ENCODE measurements around the gene OR5B21. TPM values are rescaled to one million over a fixed set of nuclear protein-coding genes. Genes with fewer than 3 reads are reported as not detected.

Gene OR5B21
- total RNA-seq, 4 donors from 2014 or later = not detected

DNA sequence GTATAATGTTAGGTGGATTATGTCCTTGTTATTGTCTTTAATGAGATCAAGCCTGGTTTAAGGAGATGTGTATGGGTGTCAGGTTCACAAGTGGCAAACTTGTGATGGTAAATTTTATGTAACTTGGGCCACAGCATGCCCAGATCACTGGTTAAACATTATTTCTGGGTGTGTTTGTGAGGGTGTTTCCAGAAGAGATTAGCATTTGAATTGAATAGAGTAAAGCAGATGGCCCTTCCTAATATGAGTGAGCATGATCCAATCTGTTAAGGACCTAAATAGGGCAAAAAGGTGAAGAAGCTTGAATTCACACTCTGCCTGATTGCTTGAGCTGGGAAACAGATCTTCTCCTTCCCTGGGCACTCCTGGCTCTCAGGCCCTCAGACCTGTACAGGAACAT, 20.7 kb downstream of the OR5B21 start:
- DNase-seq (ENCODE audit: low spot score in 2 of 2) = no peak
- Histone ChIP-seq H3K9me3 (no peaks in the 10 kb centered on the region), H3K27me3 (no peaks in the 10 kb centered on the region), H3K4me1 (no peaks in the 10 kb centered on the region), H3K27ac (no peak overlapping the region), H3K36me3 (no peaks in the 10 kb centered on the region), H3K4me3 (no peak overlapping the region)
- no peak for TF ChIP-seq EP300 (IDR thresholded peaks at IDR 0.05)
- no peak for TF ChIP-seq POLR2A (IDR thresholded peaks at IDR 0.05)
- TF ChIP-seq, protein P1, sequence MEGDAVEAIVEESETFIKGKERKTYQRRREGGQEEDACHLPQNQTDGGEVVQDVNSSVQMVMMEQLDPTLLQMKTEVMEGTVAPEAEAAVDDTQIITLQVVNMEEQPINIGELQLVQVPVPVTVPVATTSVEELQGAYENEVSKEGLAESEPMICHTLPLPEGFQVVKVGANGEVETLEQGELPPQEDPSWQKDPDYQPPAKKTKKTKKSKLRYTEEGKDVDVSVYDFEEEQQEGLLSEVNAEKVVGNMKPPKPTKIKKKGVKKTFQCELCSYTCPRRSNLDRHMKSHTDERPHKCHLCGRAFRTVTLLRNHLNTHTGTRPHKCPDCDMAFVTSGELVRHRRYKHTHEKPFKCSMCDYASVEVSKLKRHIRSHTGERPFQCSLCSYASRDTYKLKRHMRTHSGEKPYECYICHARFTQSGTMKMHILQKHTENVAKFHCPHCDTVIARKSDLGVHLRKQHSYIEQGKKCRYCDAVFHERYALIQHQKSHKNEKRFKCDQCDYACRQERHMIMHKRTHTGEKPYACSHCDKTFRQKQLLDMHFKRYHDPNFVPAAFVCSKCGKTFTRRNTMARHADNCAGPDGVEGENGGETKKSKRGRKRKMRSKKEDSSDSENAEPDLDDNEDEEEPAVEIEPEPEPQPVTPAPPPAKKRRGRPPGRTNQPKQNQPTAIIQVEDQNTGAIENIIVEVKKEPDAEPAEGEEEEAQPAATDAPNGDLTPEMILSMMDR (IDR thresholded peaks at IDR 0.05) = no peak

DNA sequence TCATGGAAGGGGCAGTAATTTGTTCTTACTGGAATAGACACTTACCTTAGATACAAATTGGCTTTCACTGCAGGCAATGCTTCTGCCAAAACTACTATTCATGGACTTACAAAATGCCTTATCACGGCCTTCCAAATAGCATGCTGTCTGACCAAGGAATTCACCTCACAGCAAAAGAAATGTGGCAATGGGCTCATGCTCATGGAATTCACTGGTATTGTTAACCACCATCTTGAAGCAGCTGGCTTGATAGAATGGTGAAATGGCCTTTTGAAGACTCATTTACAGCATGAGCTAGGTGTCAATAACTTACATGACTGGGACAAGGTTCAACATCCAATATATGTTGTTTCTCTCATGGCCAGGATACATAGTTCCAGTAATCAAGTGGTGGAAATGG, 21.9 kb downstream of the OR5B21 start:
- H3K27ac ChIP-seq = no peak overlapping the region
- H3K4me3 ChIP-seq = no peak overlapping the region
- TF ChIP-seq EP300 (IDR thresholded peaks at IDR 0.05) (no peak), POLR2A (IDR thresholded peaks at IDR 0.05) (no peak)
- TF ChIP-seq, protein P1 (IDR thresholded peaks at IDR 0.05) = no peak
- DNase-seq (ENCODE audit: low spot score in 2 of 2) = no peak
- H3K9me3 ChIP-seq = no peaks in the 10 kb centered on the region
- no peaks in the 10 kb centered on the region for H3K4me1 ChIP-seq
- 79 to 91% methylated on average over 1 of the region's 1 CpG for WGBS, 2 donors
- no peaks in the 10 kb centered on the region for H3K36me3 ChIP-seq
- no peaks in the 10 kb centered on the region for H3K27me3 ChIP-seq

DNA sequence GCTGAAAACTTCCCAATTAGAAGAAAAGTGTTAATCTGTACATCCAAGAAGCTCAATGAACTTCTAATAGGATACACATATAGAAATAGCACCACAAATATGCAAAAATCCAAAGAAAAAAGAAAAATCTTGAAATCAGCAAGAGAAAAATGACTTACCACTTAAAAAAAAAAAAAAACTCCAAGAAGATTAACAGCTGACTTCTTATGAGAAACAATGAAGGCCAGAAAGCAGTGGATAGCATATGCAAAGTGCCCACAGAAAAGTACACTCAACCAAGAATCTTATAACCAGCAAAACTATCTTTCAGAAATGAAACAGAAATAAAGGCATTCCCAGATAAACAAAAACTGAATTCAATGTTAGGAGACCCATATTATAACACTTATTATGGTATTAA, 36.0 kb downstream of the OR5B21 start:
- Histone ChIP-seq H3K4me3 (no peak overlapping the region), H3K27ac (no peak overlapping the region), H3K4me1 (no peaks in the 10 kb centered on the region), H3K27me3 (no peaks in the 10 kb centered on the region), H3K9me3 (peaks cover 0 to 40% (median 6%) of the 10 kb centered on the region in 4 donors), H3K36me3 (no peaks in the 10 kb centered on the region)
- no peak for DNase-seq (ENCODE audit: low spot score in 2 of 2)
- TF ChIP-seq, protein P1 (IDR thresholded peaks at IDR 0.05) = no peak
- no peak for TF ChIP-seq POLR2A (IDR thresholded peaks at IDR 0.05)
- no peak for TF ChIP-seq EP300 (IDR thresholded peaks at IDR 0.05)

DNA sequence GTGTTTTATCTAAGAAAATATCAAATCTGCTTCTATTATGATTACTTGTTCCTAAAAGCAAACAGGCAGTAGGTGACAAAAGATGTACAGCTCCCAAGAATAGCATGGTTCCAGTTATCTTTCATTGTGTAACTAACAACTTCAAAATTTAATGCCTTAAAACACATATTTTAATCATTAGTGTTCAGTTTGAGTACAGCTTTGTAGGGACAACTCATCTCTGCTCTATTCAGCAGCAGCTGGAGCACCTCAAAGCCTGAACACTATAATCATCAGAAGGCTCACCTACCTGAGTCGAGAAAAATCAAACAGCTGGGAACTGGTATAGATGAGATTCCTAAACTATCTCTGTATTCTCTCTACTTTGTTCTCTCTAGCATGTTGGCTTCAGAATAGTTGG, 41.6 kb downstream of the OR5B21 start:
- no peaks in the 10 kb centered on the region for H3K4me1 ChIP-seq
- TF ChIP-seq, protein P1 (IDR thresholded peaks at IDR 0.05) = no peak
- TF ChIP-seq POLR2A (IDR thresholded peaks at IDR 0.05) = no peak
- TF ChIP-seq EP300 (IDR thresholded peaks at IDR 0.05) = no peak
- WGBS, 2 donors = 81 to 96% methylated on average over 1 of the region's 1 CpG
- H3K27ac ChIP-seq = no peak overlapping the region
- H3K36me3 ChIP-seq = no peaks in the 10 kb centered on the region
- no peaks in the 10 kb centered on the region for H3K27me3 ChIP-seq
- peaks cover 0 to 27% (median 0%) of the 10 kb centered on the region in 4 donors for H3K9me3 ChIP-seq
- no peak overlapping the region for H3K4me3 ChIP-seq
- DNase-seq (ENCODE audit: low spot score in 2 of 2) = no peak

DNA sequence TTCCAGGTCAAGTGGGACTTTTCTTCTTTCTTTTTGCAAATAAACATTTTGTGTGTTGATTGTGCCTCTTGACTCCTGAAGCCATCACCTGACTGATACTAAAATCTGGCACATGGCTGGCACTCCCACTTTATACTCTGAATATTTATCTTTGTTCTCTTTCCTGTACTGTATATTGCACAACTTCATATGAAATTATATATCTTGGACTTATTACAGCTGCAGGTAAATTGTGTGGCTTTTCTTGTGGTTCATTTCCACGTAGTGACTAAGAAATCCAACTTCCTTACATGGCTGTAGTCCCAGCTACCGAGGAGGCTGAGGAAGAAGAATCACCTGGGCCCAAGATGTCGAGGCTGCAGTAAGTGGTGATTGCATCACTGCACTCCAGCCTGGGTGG, 42.2 kb downstream of the OR5B21 start:
- 53 to 64% methylated on average over 3 of the region's 3 CpGs for WGBS, 2 donors
- no peak overlapping the region for H3K4me3 ChIP-seq
- no peaks in the 10 kb centered on the region for H3K27me3 ChIP-seq
- H3K9me3 ChIP-seq = peaks cover 0 to 27% (median 0%) of the 10 kb centered on the region in 4 donors
- H3K36me3 ChIP-seq = no peaks in the 10 kb centered on the region
- TF ChIP-seq POLR2A (IDR thresholded peaks at IDR 0.05) (no peak), EP300 (IDR thresholded peaks at IDR 0.05) (no peak)
- TF ChIP-seq, protein P1 (IDR thresholded peaks at IDR 0.05) = no peak
- H3K27ac ChIP-seq = no peak overlapping the region
- no peak for DNase-seq (ENCODE audit: low spot score in 2 of 2)
- H3K4me1 ChIP-seq = no peaks in the 10 kb centered on the region

Other genes with a start within 250 kb of the OR5B21 start
- gene OR10W1, start 239.8 kb downstream of the OR5B21 start, total RNA-seq = not detected
- gene OR5B17, start 149.0 kb downstream of the OR5B21 start, total RNA-seq = not detected
- gene OR5B3, start 101.2 kb downstream of the OR5B21 start, total RNA-seq = not detected
- under 1 TPM in 1 of 4 donors, not detected in 3; 0.42 TPM for gene OR5B2, start 80.0 kb downstream of the OR5B21 start, total RNA-seq
- under 1 TPM in 1 of 4 donors, not detected in 3; 0.21 TPM for gene OR5B12, start 65.9 kb downstream of the OR5B21 start, total RNA-seq
- gene LPXN, start 67.8 kb upstream of the OR5B21 start, total RNA-seq = 10 to 100 TPM; 10.3 to 13.2 (median 11.9) TPM
- 10 to 100 TPM; 45.0 to 47.7 (median 47.2) TPM for gene ZFP91, start 71.0 kb upstream of the OR5B21 start, total RNA-seq
- gene CNTF, start 114.6 kb upstream of the OR5B21 start, total RNA-seq = 100 to 1,000 TPM in 3 of 4 donors, 10 to 100 TPM in 1; 53.7 to 342 (median 305) TPM
- gene GLYAT, start 223.8 kb upstream of the OR5B21 start, total RNA-seq = 1 to 10 TPM in 1 of 4 donors, under 1 TPM in 1, not detected in 2; 0.66 to 1.7 TPM